ENCODE results near the gene GTF2F2.
"Not testable (repeated sequence)": the region's sequence is repeated elsewhere in the genome, so short reads cannot be mapped to it uniquely, and the experiment has no call there.

GTF2F2 gene

DNA sequence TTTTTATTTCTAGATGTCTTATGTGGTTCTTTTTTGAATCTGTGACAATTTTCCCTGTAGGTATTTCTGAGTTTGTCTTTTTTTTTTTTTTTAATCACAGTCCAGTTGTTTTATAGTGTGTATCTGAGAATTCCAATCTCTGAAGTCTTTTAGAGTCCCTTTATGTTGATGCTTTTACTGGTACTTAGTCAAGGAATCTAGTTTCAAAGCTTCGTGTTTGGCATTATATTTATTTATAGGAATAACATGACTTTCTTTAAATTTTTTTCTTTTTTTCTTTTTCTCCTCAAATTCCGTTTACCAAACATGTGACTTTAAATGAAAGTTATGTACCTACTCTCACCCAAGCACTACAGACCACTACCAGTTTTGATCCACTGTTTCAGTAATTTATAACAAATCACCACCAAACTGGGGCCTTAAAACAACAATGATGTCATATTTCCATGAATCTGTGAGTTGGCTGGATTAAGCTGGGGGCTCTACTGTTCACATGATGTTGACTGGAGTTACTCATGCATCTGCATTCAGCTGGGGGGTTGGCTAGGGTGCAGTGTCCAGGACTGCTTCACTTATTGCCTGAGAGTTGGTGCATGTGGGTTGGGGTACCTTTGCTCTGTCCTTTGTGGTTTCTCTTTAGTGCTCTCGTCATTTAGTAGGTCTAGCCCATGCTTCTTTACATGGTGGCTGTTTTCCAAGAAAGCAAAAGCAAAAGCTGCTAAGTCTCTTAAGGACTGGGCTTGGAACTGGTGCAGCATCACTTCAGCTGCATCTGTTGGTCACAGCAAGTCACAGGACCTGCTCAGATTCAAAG is 58.2 kb downstream of the GTF2F2 start:
- no peak for DNase-seq
- ATAC-seq: peak; percentile 86

DNA sequence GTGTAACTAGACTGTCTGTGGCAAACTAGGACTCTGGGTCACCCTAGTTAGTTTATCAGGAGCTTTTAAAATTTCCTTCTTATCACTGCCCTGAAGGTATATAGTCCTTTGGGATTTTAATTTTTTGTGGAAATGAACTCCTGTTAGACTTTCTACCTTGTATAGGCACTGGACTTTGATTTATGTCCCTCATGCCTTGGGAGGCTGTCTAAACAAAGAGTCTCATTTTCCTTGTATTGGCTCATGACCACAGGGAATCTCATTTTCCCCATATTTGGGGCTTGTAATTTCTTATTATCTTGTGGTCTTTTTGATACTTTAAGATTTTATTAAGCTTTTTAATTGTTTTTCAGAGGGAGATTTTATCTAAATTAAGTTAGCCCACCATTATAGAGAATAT is 59.1 kb downstream of the GTF2F2 start:
- ATAC-seq: no peak
- DNase-seq: no peak

DNA sequence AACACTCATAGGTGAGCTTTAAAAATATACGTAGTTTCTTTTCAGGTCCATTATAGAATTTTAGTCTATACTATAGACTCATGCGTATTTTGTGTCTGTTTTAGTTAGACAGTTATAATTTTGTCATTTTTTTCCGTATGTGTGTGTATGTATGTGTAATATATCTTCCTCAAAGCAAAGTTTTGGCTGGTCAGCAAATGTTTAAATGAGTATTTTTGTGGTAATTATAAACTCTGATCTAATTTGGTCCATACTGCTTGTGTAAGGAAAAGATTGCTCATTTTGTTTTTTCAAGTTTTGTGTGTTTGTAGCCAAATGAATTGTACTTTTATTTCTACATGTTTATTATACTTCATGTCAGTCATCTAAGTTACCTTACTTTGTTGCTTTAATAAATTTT is 60.0 kb downstream of the GTF2F2 start:
- ATAC-seq (no peak), DNase-seq (no peak)

DNA sequence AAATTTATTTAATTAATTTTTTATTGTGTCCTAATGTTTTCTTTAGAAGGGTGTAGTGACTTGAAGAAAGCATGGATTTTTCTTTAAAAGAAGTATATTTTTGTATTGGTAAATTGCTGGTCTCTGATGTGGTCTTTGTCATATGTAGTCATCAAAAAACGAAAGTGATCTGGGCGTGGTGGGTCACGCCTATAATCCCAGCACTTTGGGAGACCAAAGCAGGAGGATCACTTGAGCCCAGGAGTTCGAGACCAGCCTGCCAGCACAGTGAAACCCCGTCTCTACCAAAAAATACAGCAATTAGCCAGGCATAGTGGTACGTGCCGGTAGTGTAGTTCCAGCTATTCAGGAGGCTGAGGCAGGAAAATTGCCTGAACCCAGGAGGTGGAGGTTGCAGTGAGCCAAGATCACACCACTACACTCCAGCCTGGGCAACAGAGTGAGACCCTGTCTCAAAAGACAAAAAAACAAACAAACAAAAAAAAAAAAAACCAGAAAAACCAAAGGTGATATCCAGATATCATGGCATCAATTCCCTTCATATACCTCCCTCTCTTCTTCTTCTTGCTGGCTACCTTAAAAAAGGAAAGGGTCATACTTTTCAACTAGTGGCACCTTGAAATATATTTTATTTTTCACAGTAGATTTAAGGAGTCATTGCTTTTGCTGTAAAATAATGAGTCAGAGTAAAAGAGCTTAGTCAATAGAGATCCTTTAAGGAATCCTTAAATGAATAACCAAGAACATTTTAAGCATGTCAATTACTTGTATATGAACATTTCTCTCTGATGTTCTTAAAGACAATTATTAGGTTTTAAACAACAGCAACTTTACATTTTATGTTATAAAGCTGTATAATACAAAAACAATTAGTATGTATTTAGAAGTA is 60.6 kb downstream of the GTF2F2 start:
- no peak for DNase-seq
- no peak for ATAC-seq

DNA sequence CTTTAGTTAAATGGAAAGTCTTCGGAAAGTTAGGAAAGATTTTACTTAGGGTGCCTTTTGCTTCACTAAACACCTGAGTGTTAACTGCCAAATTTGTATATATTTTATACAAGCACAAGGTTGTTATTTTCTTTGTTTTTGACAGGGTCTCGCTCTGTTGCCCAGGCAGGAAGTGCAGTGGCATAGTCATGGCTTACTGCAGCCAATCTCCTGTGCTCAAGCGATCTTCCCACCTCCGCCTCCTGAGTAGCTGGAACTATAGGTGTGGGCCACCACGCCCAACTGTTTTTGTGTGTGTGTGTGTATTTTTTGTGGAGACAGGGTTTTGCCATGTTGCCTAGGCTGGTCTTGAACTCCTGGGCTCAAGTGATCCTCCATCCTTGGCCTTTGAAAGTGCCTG is 64.4 kb downstream of the GTF2F2 start:
- DNase-seq (no peak), ATAC-seq (no peak)

DNA sequence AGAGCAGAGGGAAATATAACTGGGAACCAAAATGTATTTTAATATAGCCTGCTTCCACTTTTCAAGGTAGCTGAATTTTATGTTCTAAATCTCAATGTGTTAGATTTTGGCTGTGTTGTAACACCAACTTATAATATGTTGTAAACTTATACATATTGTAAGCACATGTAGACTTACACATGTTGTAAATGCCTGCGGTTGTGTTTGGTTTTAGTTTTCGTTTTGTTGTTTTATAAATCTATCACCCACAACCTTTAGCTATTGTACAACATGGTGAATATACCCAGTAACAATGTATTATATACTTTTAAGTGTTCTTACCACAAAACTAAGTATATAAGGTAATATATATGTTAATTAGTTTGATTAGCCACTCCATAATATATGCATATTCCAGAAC is 65.0 kb downstream of the GTF2F2 start:
- DNase-seq: no peak
- no peak for ATAC-seq

DNA sequence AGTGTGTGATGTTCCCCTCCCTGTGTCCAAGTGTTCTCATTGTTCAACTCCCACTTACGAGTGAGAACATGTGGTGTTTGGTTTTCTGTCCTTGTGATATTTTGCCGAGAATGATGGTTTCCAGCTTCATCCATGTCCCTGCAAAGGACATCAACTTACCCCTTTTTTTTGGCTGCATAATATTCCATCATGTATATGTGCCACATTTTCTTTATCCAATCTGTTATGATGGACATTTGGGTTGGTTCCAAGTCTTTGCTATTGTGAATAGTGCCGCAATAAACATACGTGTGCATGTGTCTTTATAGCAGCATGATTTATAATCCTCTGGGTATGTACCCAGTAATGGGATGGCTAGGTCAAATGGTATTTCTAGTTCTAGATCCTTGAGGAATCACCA is 68.8 kb downstream of the GTF2F2 start:
- ATAC-seq, DNase-seq: not testable (repeated sequence)

DNA sequence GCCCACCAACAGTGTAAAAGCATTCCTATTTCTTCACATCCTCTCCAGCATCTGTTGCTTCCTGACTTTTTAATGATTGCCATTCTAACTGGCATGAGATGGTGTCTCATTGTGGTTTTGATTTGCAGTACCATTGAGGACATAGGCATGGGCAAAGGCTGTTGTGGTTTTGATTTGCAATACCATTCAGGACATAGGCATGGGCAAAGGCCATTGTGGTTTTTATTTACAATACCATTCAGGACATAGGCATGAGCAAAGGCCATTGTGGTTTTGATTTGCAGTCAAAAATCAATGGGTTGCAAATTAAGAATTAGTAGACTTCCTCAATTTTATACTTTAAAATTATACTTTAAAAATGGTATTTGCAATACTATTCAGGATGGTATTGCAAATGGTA is 69.2 kb downstream of the GTF2F2 start:
- DNase-seq, ATAC-seq: not testable (repeated sequence)

DNA sequence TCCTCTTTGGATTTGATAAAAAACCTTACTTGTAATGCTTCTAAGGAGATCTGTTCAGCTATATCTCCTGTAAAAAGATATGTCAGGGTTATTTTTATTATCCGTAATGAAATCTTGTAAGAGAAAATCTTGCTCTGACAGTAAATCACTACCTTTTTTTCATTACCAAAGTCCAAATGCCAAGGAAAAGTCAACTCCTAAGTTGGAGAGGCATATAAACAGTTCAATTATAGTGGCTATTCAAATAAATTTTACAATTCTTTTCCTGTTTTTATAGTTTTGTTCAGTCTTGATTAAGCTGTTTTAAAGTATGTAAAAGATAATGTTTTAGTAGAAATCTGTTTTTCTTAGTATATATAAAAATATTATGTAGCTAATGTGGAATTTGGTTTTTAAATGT is 71.6 kb downstream of the GTF2F2 start:
- ATAC-seq (no peak), DNase-seq (no peak)

DNA sequence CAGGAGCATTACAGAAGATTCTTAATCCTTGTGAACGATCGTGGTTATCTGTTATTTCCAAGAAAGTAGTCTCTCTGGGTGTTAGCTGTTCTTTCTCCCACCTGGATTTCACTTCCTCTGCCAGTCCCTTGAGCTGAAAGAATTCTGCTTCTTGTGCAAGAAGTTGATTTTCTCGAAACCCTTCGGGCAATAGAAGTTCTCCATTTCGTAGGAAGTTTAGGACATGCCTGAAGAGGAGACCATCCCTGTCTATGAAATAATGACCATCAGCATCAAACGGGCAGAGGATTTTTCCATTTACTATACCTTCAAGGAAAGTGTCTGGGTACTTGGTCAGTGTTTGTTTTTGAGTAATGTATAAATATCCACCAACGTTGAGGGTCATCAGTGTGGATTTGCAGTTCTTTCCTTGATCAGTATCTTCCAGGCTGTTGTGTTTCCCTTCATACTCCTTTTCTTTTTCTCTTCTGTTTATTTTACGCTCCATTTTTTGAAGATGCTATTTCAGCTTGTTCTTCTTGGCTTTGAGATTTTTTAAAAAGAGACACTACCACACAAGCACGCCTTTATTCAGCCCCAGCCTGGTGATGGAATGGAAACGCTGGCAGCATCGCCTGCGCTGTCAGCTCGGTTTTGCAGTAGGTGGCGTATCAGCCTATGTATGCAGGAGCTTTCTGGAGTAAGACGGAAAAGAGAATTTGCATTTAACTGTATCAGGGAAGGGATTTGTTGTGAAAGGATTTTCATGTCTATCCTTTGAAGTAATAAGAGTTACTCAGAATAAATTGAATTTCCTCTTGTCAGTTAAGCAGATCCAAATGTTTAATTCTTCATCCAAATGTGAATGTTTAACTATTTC is 74.0 kb downstream of the GTF2F2 start:
- DNase-seq (no peak), ATAC-seq (no peak)

DNA sequence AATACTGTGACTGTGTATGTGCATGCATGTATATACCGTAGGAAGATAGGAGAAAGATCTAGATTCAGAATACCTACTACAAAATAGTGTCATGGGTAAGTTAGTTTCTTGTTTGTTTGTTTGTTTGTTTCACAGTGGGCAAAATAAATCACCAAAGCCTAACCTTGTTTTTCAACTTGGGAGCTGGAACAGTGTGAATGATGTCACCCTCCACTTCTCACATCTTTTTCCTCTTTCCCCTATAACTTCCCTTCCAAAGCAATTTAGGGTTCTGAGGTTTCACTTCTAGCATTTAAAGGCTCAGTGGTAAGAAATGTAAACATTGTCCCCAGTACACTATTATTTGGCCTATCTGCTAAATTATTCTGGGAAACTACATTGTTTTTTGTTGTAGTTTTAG is 75.1 kb downstream of the GTF2F2 start:
- no peak for ATAC-seq

DNA sequence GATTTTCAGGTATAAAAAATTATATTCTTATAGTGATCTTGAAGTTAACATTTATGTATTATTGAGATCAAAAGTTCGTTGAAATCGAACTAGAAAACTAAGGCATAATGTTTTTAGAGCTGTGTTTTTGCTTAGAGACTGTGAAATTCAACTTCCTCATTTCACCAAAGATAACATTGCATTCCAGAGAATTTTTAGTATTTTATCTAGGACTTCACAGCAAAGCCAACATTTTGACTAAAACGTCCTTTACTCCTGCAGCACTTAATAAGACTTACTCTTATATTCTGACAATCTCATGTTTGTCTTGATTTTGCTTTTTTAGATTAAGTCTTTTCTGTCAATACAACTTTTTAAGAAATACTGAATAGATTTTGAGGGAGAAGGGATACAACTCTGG is 75.8 kb downstream of the GTF2F2 start:
- no peak for DNase-seq

More for the DNA sequence above, 75.1 kb downstream of the GTF2F2 start:
- no peak for DNase-seq

DNA sequence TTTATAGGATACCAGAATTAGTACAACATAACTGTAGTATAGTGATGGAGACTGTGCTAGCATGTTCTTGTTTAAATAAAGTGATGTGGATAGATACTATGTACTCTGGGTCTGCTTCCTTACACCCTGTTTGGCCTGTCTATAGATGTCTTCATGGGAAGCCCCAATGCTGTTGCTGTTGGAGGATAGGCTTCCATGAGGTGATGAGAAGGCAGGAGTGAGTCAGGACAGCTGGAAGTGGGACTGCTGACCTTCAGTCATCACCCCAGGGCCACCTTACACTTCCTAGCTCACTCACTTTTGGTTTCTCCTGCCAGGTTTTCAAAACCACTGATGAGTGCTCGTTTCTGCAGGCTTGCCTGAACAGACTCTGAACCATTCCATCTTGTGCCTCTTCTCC is 76.3 kb downstream of the GTF2F2 start:
- peak; percentile 68 for ATAC-seq
- DNase-seq: no peak

More for the DNA sequence above, 75.8 kb downstream of the GTF2F2 start:
- no peak for ATAC-seq

DNA sequence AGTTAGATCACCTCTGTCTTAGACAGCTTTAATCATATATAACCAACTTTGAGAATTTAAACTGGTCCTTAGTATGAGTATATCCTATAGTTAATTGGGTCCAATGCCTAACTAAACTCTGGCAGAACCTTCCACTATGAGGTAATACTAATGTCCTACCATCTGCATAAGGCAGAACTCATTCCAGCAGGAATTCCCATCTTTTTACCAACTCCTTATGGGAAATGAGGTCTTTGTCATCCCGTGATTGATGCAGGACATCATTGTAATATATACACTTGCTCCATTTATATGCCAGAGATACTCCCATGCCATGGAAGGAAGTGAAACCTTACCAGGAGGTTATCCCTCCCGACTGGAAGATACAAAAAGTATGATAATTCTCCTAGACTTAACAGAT is 77.7 kb downstream of the GTF2F2 start:
- ATAC-seq: no peak

DNA sequence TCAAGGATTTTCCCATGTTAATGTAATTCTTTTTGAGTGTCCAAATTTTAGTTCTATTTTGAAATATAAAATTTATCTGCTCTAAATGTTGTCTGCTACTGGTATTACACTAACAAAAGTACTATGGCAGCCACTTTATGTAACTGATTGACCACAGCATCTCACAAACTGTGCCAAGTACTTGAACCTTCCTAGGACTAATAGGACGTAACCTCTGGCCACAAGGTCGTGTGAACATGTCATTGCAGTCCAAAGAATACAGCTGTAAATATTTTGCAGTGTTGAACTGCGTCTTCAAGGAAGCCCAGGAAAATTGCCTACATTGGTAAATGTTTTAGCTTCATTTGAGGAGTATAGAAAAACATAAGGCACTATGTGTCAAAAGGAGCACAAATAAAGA is 78.6 kb downstream of the GTF2F2 start:
- DNase-seq: no peak
- ATAC-seq: no peak

More for the DNA sequence above, 77.7 kb downstream of the GTF2F2 start:
- DNase-seq: no peak

DNA sequence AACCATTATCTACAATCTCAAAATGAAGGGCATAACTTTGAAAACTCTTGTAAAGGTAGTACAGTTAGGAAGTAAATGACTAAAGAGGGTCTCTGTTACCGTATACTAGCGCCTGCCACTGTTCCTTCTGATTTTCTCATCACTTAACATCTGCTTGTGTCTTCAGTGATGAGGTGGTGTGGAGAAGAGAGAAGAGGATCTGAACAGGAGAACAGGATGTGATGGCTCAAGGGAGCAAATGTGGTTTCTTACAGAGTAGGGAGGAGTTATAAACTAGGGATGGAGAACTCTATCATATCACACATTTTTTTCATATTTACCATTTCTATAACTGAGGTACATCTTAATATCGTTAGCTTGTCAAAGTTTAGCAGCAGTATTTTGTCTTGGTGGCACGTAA is 79.4 kb downstream of the GTF2F2 start:
- DNase-seq: no peak
- ATAC-seq: no peak

DNA sequence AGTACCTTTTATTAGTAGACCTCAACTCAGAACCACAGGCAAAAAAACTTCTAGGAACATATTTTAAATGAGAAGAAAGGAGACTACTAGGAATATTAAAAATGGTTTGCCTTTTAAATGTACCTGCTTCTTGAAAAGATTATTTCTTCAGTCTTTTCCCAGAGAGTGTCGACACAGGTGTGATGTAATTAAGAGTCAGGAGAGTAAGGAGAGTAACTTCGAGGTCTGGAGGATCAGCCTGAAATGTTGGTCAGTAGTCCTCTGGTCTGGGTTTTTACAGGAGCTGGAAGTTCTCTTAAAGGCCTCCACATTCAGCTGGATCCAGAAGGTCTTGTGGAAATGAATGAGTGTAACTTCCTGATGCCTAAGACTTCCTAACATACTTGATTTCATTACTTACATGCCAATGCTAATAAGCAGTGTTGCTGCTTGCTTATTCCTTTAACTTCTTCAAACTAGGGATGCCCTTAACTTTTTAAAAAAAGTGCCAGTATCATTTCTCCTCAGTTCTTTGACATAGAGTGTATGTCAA is 80.5 kb downstream of the GTF2F2 start, which contains the start of gene KCTD4:
Gene KCTD4, minus strand, starts transcription at position 345 of the 532 bp plus-strand sequence. CDS start 6,478 bp downstream, outside the sequence.
- no peak for DNase-seq
- ATAC-seq: no peak

DNA sequence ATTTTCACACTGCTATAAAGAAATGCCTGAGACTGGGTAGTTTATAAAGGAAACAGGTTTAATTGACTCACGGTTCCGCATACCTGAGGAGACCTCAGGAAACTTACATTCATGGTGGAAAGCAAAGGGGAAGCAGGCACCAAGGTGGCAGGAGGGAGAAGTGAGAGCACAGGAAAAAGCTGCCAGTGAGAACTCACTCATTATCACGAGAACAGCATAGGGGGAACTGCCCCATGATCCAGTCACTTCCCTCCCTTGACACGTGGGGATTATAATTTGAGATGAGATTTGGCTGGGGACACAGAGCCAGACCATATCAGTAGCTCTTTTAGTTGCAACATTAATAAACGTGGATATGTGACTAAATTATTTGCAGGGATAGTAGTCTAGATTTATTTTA is 84.8 kb downstream of the GTF2F2 start:
- ATAC-seq: no peak
- no peak for DNase-seq

DNA sequence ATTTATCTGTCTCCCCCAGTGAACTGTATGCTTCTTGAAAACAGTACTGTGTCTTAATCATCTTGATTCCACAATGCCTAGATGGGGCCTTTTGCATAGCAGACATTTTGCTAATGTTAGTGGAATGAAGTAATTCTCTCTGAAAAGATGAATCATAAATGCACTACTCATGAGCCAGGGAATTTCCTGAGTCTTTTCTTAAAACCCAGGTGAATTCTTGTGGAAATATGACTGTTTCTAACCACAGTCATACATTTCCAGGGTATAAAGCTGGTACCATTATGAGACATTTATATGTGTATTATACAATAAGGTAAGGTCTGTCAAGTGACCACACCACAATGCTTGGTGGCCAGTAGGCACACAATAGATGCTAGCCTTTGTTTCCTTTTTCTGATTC is 86.0 kb downstream of the GTF2F2 start:
- DNase-seq (no peak), ATAC-seq (peak; percentile 93)

DNA sequence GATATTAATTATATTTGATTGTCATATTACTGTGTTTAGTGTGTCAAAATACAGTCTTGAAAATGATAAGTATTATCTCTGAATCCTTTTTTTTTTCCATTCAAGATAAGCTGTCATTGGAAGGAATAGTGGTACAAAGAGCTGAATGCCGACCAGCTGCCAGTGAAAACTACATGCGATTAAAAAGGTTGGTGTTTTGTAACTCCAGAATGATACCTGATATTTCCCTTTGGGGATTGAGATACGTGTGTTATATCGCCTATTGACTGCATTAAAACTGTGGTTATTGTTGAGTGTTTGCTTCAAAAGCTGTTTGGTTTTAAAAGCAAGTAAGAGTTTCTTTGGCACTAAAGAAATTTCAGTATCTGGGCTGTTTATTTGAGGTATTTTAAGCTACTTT is 87.0 kb downstream of the GTF2F2 start:
- no peak for ATAC-seq
- DNase-seq: no peak

DNA sequence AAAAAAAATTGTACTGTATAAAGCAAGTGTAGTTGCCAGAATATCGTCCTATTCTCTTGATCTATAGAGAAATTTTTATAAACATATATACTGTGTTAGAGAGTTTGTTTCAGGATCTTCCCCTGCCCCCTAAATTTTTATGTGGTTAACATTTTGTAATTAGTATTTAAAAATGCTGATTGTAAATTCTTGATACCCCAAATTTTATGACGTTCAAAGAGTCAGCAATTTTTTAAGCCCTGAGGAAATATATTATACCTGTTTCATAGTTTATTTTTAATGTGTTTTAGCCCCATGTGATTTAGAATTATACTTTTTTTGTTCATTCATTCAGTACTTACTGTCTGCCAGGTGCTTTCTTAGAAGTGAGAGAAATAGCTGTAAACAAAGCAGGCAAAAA is 87.8 kb downstream of the GTF2F2 start:
- ATAC-seq (no peak), DNase-seq (no peak)

DNA sequence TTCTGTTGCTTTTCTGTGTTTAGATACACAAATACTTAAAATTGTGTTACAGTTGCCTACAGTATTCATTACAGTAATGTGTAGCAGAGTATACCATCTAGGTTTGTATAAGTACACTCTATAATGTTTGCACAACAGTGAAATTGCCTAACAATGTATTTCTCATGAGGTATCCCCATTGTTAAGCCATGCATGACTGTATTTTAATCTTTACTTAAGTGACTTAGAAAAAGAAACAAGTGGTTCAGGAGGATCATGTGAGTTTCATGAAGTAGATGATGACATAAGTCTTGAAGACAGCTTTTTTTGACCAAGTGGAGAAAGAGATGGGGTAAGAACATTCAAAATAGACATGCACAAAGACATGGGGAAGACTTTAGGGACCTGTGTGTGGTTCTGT is 88.9 kb downstream of the GTF2F2 start:
- no peak for ATAC-seq
- DNase-seq: no peak

Measured in stimulated activated naive CD8-positive, alpha-beta T cell treated with anti-CD3 and anti-CD28 coated beads, Interleukin-15, Interleukin-2, amounts not matched to agents 100 U/mL and 50 U/mL, for 24 hours (primary cell).